ENCODE data around the gene AP5Z1. TPM values are rescaled to one million over a fixed set of nuclear protein-coding genes. Genes with fewer than 3 reads are reported as not detected.
A peak's percentile ranks its signal among the peaks of the same experiment; 100 is the strongest.

The AP5Z1 gene
- total and polyA plus RNA-seq, 3 experiments from 2014 or later = 38.9 to 49.8 (median 47.8) TPM

- no peaks in the 10 kb centered on the region for H3K9me3 ChIP-seq (ENCODE audit: low read length)
- H3K27me3 ChIP-seq (ENCODE audit: insufficient read depth, low read length, poor library complexity, severe bottlenecking) = no peaks in the 10 kb centered on the region
- no peak overlapping the region for H3K4me3 Mint-ChIP-seq
- ChIA-PET POLR2A (no interaction called here), CTCF (interaction anchor here (1.0 to 1.3 kb wide), 2 partner anchors 12 to 14 kb away, joined by 3 to 4 read pairs; no protein-coding TSS in a partner anchor)
- no peak overlapping the region for H3K4me3 ChIP-seq (ENCODE audit: low read length)
- H3K27me3 Mint-ChIP-seq = no peaks in the 10 kb centered on the region
- peak overlapping the region in 5 of 8 donors; percentile 3 to 96 (median 76) for H3K27ac Mint-ChIP-seq
- H3K36me3 ChIP-seq (ENCODE audit: insufficient read depth, low read length) = no peaks in the 10 kb centered on the region
- peaks cover 46 to 69% (median 63%) of the 10 kb centered on the region in 3 donors for H3K4me1 Mint-ChIP-seq
- H3K36me3 Mint-ChIP-seq = peaks cover 2 to 42% (median 5%) of the 10 kb centered on the region in 3 donors
- H3K4me1 ChIP-seq (ENCODE audit: insufficient read depth, low read length) = peaks cover 42% of the 10 kb centered on the region
- DNase-seq = no peak
- no peak overlapping the region for H3K27ac ChIP-seq (ENCODE audit: low read depth, low read length)
- no peaks in the 10 kb centered on the region for H3K9me3 Mint-ChIP-seq
Observed at GRCh38 chr7:4742051-4742573, 33.3 kb upstream of the AP5Z1 start.

DNA sequence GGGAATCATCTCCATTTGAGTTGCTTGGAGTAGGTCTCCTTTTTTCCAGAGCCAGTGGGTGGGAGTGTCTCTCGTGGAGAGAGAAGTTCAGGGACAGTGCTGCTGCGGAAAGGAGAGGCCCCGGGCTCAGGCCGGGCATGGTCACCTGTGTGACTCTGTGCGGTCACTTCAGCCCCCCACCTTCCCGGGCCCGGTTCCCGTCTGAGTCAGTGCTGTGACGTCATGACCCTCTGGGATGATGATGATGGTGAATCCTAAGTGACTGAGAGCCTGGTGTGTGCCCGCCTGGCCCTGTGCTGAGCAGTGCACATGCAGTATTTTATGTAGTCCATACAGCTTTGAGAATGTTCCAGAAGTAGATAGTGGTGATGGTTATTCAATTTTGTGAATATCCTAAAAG is 32.6 kb upstream of the AP5Z1 start:
- Histone ChIP-seq H3K27me3 (ENCODE audit: insufficient read depth, low read length, poor library complexity, severe bottlenecking) (no peaks in the 10 kb centered on the region), H3K36me3 (ENCODE audit: insufficient read depth, low read length) (no peaks in the 10 kb centered on the region), H3K4me3 (ENCODE audit: low read length) (no peak overlapping the region), H3K4me1 (ENCODE audit: insufficient read depth, low read length) (peaks cover 49% of the 10 kb centered on the region), H3K9me3 (ENCODE audit: low read length) (no peaks in the 10 kb centered on the region), H3K27ac (ENCODE audit: low read depth, low read length) (no peak overlapping the region)
- peaks cover 48 to 72% (median 66%) of the 10 kb centered on the region in 3 donors for H3K4me1 Mint-ChIP-seq
- CTCF ChIA-PET = interaction anchor here (1.1 to 2.7 kb wide), 2 partner anchors 12 to 101 kb away, joined by 3 to 9 read pairs; no protein-coding TSS in a partner anchor
- H3K9me3 Mint-ChIP-seq = no peaks in the 10 kb centered on the region
- no peaks in the 10 kb centered on the region for H3K27me3 Mint-ChIP-seq
- peak overlapping the region; percentile 82 to 97 (median 92) for H3K27ac Mint-ChIP-seq
- POLR2A ChIA-PET = no interaction called here
- peak overlapping the region in 3 of 7 donors; percentile 8 to 61 (median 16) for H3K4me3 Mint-ChIP-seq
- DNase-seq = no peak
- H3K36me3 Mint-ChIP-seq = peaks cover 2 to 43% (median 5%) of the 10 kb centered on the region in 3 donors

- ChIA-PET CTCF (interaction anchor here (1.2 to 2.7 kb wide), 3 partner anchors 10 to 103 kb away, joined by 3 to 9 read pairs (median 7); no protein-coding TSS in a partner anchor), POLR2A (interaction anchor here (1.2 to 1.5 kb wide), 3 partner anchors 30 to 103 kb away, joined by 4 to 11 read pairs (median 6); no protein-coding TSS in a partner anchor)
- H3K4me1 ChIP-seq (ENCODE audit: insufficient read depth, low read length) = peaks cover 45% of the 10 kb centered on the region
- no peaks in the 10 kb centered on the region for H3K9me3 ChIP-seq (ENCODE audit: low read length)
- Mint-ChIP-seq H3K27ac (peak overlapping the region; percentile 90 to 97 (median 95)), H3K4me3 (peak overlapping the region; percentile 76 to 91 (median 83)), H3K27me3 (no peaks in the 10 kb centered on the region), H3K4me1 (peaks cover 45 to 71% (median 67%) of the 10 kb centered on the region in 3 donors), H3K36me3 (peaks cover 2 to 44% (median 12%) of the 10 kb centered on the region in 3 donors), H3K9me3 (no peaks in the 10 kb centered on the region)
- peak; percentile 69 to 83 (median 75) for DNase-seq
- no peaks in the 10 kb centered on the region for H3K36me3 ChIP-seq (ENCODE audit: insufficient read depth, low read length)
- H3K27ac ChIP-seq (ENCODE audit: low read depth, low read length) = peak overlapping the region; percentile 93
- peak overlapping the region; percentile 52 for H3K4me3 ChIP-seq (ENCODE audit: low read length)
- no peaks in the 10 kb centered on the region for H3K27me3 ChIP-seq (ENCODE audit: insufficient read depth, low read length, poor library complexity, severe bottlenecking)
Observed at GRCh38 chr7:4744391-4745264, 30.8 kb upstream of the AP5Z1 start.

GRCh38 chr7:4745265-4745919 is 30.0 kb upstream of the AP5Z1 start:
- no peaks in the 10 kb centered on the region for H3K27me3 ChIP-seq (ENCODE audit: insufficient read depth, low read length, poor library complexity, severe bottlenecking)
- H3K36me3 ChIP-seq (ENCODE audit: insufficient read depth, low read length) = no peaks in the 10 kb centered on the region
- no peaks in the 10 kb centered on the region for H3K9me3 ChIP-seq (ENCODE audit: low read length)
- no peak for DNase-seq
- no peaks in the 10 kb centered on the region for H3K9me3 Mint-ChIP-seq
- H3K4me1 Mint-ChIP-seq = peaks cover 42 to 68% (median 64%) of the 10 kb centered on the region in 3 donors
- peak overlapping the region; percentile 76 to 91 (median 83) for H3K4me3 Mint-ChIP-seq
- ChIA-PET CTCF (interaction anchor here (1.1 to 2.7 kb wide), 4 partner anchors 9 to 136 kb away, joined by 3 to 9 read pairs (median 5); no protein-coding TSS in a partner anchor), POLR2A (interaction anchor here (1.0 to 1.5 kb wide), 5 partner anchors 30 to 104 kb away, joined by 3 to 11 read pairs (median 5); partner anchors contain the start of gene AP5Z1)
- peak overlapping the region; percentile 90 to 98 (median 95) for H3K27ac Mint-ChIP-seq
- H3K4me1 ChIP-seq (ENCODE audit: insufficient read depth, low read length) = peaks cover 41% of the 10 kb centered on the region
- peak overlapping the region; percentile 58 for H3K4me3 ChIP-seq (ENCODE audit: low read length)
- peaks cover 2 to 46% (median 12%) of the 10 kb centered on the region in 3 donors for H3K36me3 Mint-ChIP-seq
- peak overlapping the region; percentile 93 for H3K27ac ChIP-seq (ENCODE audit: low read depth, low read length)
- H3K27me3 Mint-ChIP-seq = no peaks in the 10 kb centered on the region

DNA sequence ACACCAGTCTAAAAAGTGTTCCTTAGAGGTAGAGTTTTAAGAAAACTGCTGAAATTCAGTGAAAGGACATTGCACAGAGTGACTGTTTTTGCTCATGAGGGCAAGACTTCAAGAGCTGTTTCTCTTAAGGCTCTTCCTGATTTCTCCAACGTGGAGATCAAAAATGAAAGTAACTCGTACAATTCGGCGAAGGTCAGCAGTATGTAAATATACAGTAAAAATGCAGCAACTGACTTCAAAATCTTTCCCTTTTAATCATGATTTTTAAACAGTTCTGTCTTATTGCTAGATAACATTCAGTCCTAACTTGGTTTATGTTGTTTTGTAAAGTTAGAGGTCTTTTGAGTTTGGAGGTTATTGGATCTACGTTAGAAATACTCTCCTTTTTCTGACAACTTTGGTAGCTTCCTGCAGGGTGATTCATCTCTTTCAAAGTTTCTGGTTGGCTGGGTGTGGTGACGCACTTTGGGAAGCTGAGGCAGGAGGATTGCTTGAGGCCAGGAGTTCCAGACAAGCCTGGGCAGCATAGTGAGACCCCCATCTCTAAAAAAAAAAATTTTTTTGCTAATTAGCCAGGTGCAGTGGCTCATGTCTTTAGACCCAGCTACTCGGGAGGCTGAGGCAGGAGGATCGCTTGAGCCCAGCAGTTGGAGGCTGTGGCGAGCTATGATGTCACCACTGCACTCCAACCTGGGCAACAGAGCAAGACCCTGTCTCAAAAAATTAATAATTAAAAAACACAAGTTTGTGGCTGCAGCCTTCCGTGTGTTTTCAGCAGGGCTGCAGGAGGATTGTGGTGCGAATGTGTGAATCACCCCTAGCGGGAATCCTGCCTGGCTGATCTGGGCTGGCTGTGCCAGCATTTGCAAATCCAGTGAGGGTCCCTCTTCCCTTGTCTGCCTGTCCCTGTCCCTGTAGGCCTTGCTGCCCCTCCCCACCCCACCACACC is 29.2 kb upstream of the AP5Z1 start:
- Histone ChIP-seq H3K4me1 (ENCODE audit: insufficient read depth, low read length) (peaks cover 41% of the 10 kb centered on the region), H3K9me3 (ENCODE audit: low read length) (no peaks in the 10 kb centered on the region), H3K4me3 (ENCODE audit: low read length) (peak overlapping the region; percentile 58), H3K27me3 (ENCODE audit: insufficient read depth, low read length, poor library complexity, severe bottlenecking) (no peaks in the 10 kb centered on the region), H3K36me3 (ENCODE audit: insufficient read depth, low read length) (no peaks in the 10 kb centered on the region), H3K27ac (ENCODE audit: low read depth, low read length) (peak overlapping the region; percentile 93)
- DNase-seq = peak in 2 of 5 donors; percentile 22 to 49
- Mint-ChIP-seq H3K4me1 (peaks cover 42 to 68% (median 61%) of the 10 kb centered on the region in 3 donors), H3K27ac (peak overlapping the region; percentile 86 to 98 (median 94)), H3K4me3 (peak overlapping the region; percentile 76 to 91 (median 83)), H3K36me3 (peaks cover 2 to 39% (median 9%) of the 10 kb centered on the region in 3 donors), H3K9me3 (no peaks in the 10 kb centered on the region), H3K27me3 (no peaks in the 10 kb centered on the region)
- CTCF ChIA-PET = interaction anchor here (0.7 to 1.8 kb wide), 6 partner anchors 9 to 136 kb away, joined by 3 to 7 read pairs (median 4); no protein-coding TSS in a partner anchor
- POLR2A ChIA-PET = interaction anchor here (1.0 to 1.4 kb wide), 2 partner anchors 29 to 104 kb away, joined by 3 to 5 read pairs; partner anchors contain the start of gene AP5Z1

DNA sequence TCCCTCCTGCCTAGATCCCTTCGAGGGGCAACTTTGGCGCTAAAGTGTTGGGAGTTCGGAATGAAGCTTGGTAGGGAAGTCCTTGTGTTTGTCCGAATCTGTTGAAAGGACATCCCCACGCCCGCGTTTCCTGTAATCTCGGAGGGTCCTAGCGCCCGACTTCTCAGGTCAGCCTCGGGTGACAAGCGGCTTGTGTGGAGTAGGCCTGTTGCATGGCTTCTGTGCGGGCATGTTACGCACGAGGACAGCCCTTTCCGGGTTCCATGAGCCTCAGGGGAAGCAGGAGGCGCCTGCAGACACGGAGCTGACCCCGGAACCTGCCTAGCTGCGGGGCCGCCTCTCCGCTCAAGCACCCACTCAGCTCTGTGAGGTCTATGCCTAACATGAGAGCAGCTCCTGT is 28.4 kb upstream of the AP5Z1 start:
- Mint-ChIP-seq H3K36me3 (peaks cover 0 to 34% (median 7%) of the 10 kb centered on the region in 3 donors), H3K27ac (peak overlapping the region; percentile 28 to 96 (median 78)), H3K4me3 (peak overlapping the region in 3 of 7 donors; percentile 35 to 82 (median 39)), H3K4me1 (peaks cover 40 to 63% (median 56%) of the 10 kb centered on the region in 3 donors), H3K9me3 (no peaks in the 10 kb centered on the region), H3K27me3 (no peaks in the 10 kb centered on the region)
- Histone ChIP-seq H3K36me3 (ENCODE audit: insufficient read depth, low read length) (no peaks in the 10 kb centered on the region), H3K27me3 (ENCODE audit: insufficient read depth, low read length, poor library complexity, severe bottlenecking) (no peaks in the 10 kb centered on the region), H3K9me3 (ENCODE audit: low read length) (no peaks in the 10 kb centered on the region), H3K4me1 (ENCODE audit: insufficient read depth, low read length) (peaks cover 41% of the 10 kb centered on the region), H3K27ac (ENCODE audit: low read depth, low read length) (no peak overlapping the region), H3K4me3 (ENCODE audit: low read length) (no peak overlapping the region)
- DNase-seq = no peak
- POLR2A ChIA-PET = interaction anchor here (0.9 to 1.4 kb wide), 2 partner anchors 105 kb away, joined by 3 to 5 read pairs; no protein-coding TSS in a partner anchor
- CTCF ChIA-PET = interaction anchor here (0.7 to 1.8 kb wide), 5 partner anchors 9 to 121 kb away, joined by 3 to 7 read pairs (median 4); no protein-coding TSS in a partner anchor

All from CD8-positive, alpha-beta memory T cell (primary cell).